HG03139 (cell line): ENCODE data around the gene MTA1.

Experiments
- ATAC-seq: cut with Tn5 transposase; IDR thresholded peaks from one replicate; pipeline ENCODE4 v1.9.1; 2021; ENCODE audit not compliant: unreplicated experiment

MTA1 gene

GRCh38 chr14:105474483-105475268 is 55.0 kb downstream of the MTA1 start, which contains the start of gene CRIP2:
CRIP2 (plus strand) TSS chr14:105474821; CDS start chr14:105474863, 42 bp downstream.
- ATAC-seq = no peak

- no peak for ATAC-seq
These were observed 55.9 kb downstream of the MTA1 start for GRCh38 chr14:105475269-105476096.

- no peak for ATAC-seq
These were observed 56.6 kb downstream of the MTA1 start for GRCh38 chr14:105476097-105476830.

- no peak for ATAC-seq
These were observed 57.4 kb downstream of the MTA1 start for GRCh38 chr14:105476831-105477659.

- ATAC-seq = no peak
These were observed 58.2 kb downstream of the MTA1 start for GRCh38 chr14:105477660-105478397.

GRCh38 chr14:105478398-105479251 is 59.0 kb downstream of the MTA1 start:
- no peak for ATAC-seq

GRCh38 chr14:105479431-105480158 is 60.0 kb downstream of the MTA1 start:
- no peak for ATAC-seq

- no peak for ATAC-seq
These were observed 60.6 kb downstream of the MTA1 start for GRCh38 chr14:105480199-105480746.

- peak; percentile 41 for ATAC-seq
These were observed 61.5 kb downstream of the MTA1 start for GRCh38 chr14:105480807-105481801.

GRCh38 chr14:105481886-105482457 is 62.3 kb downstream of the MTA1 start:
- ATAC-seq = peak; percentile 32

GRCh38 chr14:105482486-105483110 is 63.0 kb downstream of the MTA1 start:
- ATAC-seq = no peak

GRCh38 chr14:105483300-105484068 is 63.9 kb downstream of the MTA1 start:
- ATAC-seq = no peak

- no peak for ATAC-seq
These were observed 64.7 kb downstream of the MTA1 start for GRCh38 chr14:105484069-105484996.

- ATAC-seq = no peak
These were observed 65.4 kb downstream of the MTA1 start for GRCh38 chr14:105484997-105485393.
